HepG2 (cell line): ENCODE measurements around the gene MAN1C1. TPM values are rescaled to one million over a fixed set of nuclear protein-coding genes. Genes with fewer than 3 reads are reported as not detected.
A peak's percentile ranks its signal among the peaks of the same experiment; 100 is the strongest.

ENCODE experiments used
- CEBPG ChIP-seq: IDR thresholded peaks from 2 replicates; pipeline ENCODE4 v1.6.1; 2016
- FIP1L1 ChIP-seq: fragments of 200-400 bp; formaldehyde crosslinking; IDR thresholded peaks from 2 replicates; pipeline ENCODE4 v1.6.1; 2018; ENCODE audit warnings: low read depth, mild to moderate bottlenecking, low read length, moderate library complexity, borderline replicate concordance; ENCODE audit not compliant: insufficient read depth
- NFYC ChIP-seq: IDR thresholded peaks from 2 replicates; pipeline ENCODE4 v1.6.1; 2016; ENCODE audit warnings: missing genetic modification reagents, missing compliant biosample characterization
- SP4 ChIP-seq: sonication (generic); formaldehyde crosslinking; IDR thresholded peaks from 2 replicates; pipeline ENCODE4 v1.8.1; 2023; ENCODE audit warnings: mild to moderate bottlenecking, missing genetic modification reagents
- ZNF10 ChIP-seq: sonication (generic); formaldehyde crosslinking; IDR thresholded peaks from 2 replicates; pipeline ENCODE4 v1.4.0; 2020; ENCODE audit warnings: mild to moderate bottlenecking, low read depth, missing genetic modification reagents, borderline replicate concordance
- ZNF136 ChIP-seq: sonication (generic); formaldehyde crosslinking; IDR thresholded peaks from 2 replicates; pipeline ENCODE4 v1.8.1; 2022; ENCODE audit warnings: low read depth, mild to moderate bottlenecking, moderate library complexity, missing genetic modification reagents
- ZNF749 ChIP-seq: sonication (generic); formaldehyde crosslinking; IDR thresholded peaks from 2 replicates; pipeline ENCODE4 v1.8.0; 2022; ENCODE audit warnings: mild to moderate bottlenecking, missing genetic modification reagents, moderate library complexity, borderline replicate concordance
- ZNF775 ChIP-seq: sonication (generic); formaldehyde crosslinking; IDR thresholded peaks from 2 replicates; pipeline ENCODE4 v1.4.0; 2020; ENCODE audit warnings: missing genetic modification reagents, mild to moderate bottlenecking, moderate library complexity, borderline replicate concordance
- polyA plus RNA-seq, 8 experiments: library from polyadenylated mRNA; depleted of rRNA in 3 of 8; stranded (reverse) in 7 of 8; unstranded in 1 of 8; fragments of >200 nt; fragmentation: Illumina TruSeq in 4 of 8; extraction: Trizol in 4 of 8; gene quantifications; 2 replicates each; pipeline versions ENCODE4 v1.2.1 to v1.2.3, GENCODE V29; 2011 to 2016; ENCODE audit warnings: low read depth in 4 of 8, missing spikeins in 1 of 8, mixed read lengths in 1 of 8; ENCODE audit not compliant: insufficient read depth in 1 of 8
- total RNA-seq, 5 experiments: library from RNA; depleted of rRNA; stranded (reverse); fragments of >200 nt; fragmentation: Illumina TruSeq; extraction: Trizol; gene quantifications; 2 replicates each; pipeline ENCODE4 v1.2.3, GENCODE V29; 2016; ENCODE audit warnings: low read depth in 1 of 5
- TF ChIP-seq, protein P1 (sequence below): sonication (generic); formaldehyde crosslinking; IDR thresholded peaks from 2 replicates; pipeline ENCODE4 v1.9.0; 2021; ENCODE audit warnings: mild to moderate bottlenecking, missing genetic modification reagents
- TF ChIP-seq, protein P2 (sequence below): sonication (generic); formaldehyde crosslinking; IDR thresholded peaks from 2 replicates; pipeline ENCODE4 v1.8.0; 2023; ENCODE audit warnings: mild to moderate bottlenecking, missing genetic modification reagents
- TF ChIP-seq, protein P3 (sequence below): sonication (generic); formaldehyde crosslinking; IDR thresholded peaks from 2 replicates; pipeline ENCODE4 v1.5.1; 2020; ENCODE audit warnings: missing genetic modification reagents, mild to moderate bottlenecking, borderline replicate concordance
- TF ChIP-seq, protein P4 (sequence below): sonication (generic); formaldehyde crosslinking; IDR thresholded peaks from 2 replicates; pipeline ENCODE4 v1.5.0; 2020; ENCODE audit warnings: mild to moderate bottlenecking, low read depth, missing genetic modification reagents, borderline replicate concordance
- TF ChIP-seq, protein P5 (sequence below): sonication (generic); formaldehyde crosslinking; IDR thresholded peaks from 2 replicates; pipeline ENCODE4 v1.4.0; 2020; ENCODE audit warnings: mild to moderate bottlenecking, missing genetic modification reagents
- TF ChIP-seq, protein P6 (sequence below): sonication (generic); formaldehyde crosslinking; IDR thresholded peaks from 2 replicates; pipeline ENCODE4 v1.8.1; 2023; ENCODE audit warnings: mild to moderate bottlenecking, inconsistent platforms, moderate library complexity, missing genetic modification reagents, borderline replicate concordance
- TF ChIP-seq, protein P7 (sequence below): IDR thresholded peaks from 2 replicates; pipeline ENCODE4 v1.6.1; 2016; ENCODE audit warnings: missing biosample characterization, missing genetic modification reagents, low read depth

MAN1C1 gene
- total and polyA plus RNA-seq, 2 of the 13 experiments (the other 11 are each of a cell fraction or from before 2014, with no cell fraction given) = 0.18 to 0.49 TPM

DNA sequence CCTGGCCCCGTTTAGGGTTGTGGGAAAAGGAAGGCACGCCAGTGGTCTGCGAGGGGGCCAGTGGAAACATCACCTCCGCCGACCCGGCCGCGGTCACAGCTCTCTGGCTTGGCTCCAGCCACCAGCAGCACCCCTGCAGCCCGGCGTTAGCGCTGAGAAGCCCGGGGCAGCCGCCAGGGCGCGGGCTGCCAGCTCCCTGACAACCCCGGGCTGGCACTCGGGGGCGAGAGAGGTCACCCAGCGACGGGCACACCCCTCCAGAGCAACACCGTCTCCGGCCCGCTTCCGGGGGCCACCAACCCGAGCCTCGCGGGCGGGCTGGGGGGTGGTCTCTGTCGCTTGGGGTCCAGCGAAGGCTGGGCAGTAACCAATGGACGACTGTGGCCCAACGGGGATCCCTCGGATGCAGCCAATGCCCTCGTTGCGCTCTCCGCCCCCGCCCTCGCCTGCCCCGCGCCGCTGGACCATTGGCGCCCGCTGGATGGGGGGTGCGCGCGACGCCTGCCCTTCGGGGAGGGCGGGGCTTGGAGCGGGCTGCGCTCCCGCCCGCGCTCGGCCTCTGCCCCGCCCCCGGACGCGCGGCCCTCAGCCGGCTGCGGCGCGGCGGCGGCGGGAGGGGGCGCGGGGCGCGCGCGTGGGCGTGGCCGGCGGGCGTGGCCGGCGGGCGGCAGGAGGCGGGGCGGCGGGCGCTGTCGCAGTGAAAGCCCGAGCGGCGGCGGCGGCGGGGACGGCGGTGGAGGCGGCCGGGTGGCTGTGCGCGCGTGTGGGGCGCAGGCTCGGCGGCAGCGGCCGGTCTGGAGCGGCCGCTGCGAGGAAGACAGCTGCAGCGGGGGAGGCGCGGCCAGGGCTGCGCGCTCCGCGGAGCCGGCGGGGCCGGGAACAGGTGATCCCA, at the start of gene MAN1C1 (continued):
- TF ChIP-seq, protein P1, sequence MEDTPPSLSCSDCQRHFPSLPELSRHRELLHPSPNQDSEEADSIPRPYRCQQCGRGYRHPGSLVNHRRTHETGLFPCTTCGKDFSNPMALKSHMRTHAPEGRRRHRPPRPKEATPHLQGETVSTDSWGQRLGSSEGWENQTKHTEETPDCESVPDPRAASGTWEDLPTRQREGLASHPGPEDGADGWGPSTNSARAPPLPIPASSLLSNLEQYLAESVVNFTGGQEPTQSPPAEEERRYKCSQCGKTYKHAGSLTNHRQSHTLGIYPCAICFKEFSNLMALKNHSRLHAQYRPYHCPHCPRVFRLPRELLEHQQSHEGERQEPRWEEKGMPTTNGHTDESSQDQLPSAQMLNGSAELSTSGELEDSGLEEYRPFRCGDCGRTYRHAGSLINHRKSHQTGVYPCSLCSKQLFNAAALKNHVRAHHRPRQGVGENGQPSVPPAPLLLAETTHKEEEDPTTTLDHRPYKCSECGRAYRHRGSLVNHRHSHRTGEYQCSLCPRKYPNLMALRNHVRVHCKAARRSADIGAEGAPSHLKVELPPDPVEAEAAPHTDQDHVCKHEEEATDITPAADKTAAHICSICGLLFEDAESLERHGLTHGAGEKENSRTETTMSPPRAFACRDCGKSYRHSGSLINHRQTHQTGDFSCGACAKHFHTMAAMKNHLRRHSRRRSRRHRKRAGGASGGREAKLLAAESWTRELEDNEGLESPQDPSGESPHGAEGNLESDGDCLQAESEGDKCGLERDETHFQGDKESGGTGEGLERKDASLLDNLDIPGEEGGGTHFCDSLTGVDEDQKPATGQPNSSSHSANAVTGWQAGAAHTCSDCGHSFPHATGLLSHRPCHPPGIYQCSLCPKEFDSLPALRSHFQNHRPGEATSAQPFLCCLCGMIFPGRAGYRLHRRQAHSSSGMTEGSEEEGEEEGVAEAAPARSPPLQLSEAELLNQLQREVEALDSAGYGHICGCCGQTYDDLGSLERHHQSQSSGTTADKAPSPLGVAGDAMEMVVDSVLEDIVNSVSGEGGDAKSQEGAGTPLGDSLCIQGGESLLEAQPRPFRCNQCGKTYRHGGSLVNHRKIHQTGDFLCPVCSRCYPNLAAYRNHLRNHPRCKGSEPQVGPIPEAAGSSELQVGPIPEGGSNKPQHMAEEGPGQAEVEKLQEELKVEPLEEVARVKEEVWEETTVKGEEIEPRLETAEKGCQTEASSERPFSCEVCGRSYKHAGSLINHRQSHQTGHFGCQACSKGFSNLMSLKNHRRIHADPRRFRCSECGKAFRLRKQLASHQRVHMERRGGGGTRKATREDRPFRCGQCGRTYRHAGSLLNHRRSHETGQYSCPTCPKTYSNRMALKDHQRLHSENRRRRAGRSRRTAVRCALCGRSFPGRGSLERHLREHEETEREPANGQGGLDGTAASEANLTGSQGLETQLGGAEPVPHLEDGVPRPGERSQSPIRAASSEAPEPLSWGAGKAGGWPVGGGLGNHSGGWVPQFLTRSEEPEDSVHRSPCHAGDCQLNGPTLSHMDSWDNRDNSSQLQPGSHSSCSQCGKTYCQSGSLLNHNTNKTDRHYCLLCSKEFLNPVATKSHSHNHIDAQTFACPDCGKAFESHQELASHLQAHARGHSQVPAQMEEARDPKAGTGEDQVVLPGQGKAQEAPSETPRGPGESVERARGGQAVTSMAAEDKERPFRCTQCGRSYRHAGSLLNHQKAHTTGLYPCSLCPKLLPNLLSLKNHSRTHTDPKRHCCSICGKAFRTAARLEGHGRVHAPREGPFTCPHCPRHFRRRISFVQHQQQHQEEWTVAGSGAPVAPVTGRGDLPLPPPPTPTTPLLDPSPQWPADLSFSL (CRISPR knock-in tag) = no peak
- TF ChIP-seq ZNF10 (CRISPR knock-in tag) (no peak), ZNF749 (CRISPR knock-in tag) (no peak), ZNF775 (CRISPR knock-in tag) (no peak), FIP1L1 (no peak), CEBPG (no peak), ZNF136 (CRISPR knock-in tag) (no peak), SP4 (peak; percentile 77; the same call in 1 of the 2 replicates), NFYC (peak; percentile 70)
- TF ChIP-seq, protein P2, sequence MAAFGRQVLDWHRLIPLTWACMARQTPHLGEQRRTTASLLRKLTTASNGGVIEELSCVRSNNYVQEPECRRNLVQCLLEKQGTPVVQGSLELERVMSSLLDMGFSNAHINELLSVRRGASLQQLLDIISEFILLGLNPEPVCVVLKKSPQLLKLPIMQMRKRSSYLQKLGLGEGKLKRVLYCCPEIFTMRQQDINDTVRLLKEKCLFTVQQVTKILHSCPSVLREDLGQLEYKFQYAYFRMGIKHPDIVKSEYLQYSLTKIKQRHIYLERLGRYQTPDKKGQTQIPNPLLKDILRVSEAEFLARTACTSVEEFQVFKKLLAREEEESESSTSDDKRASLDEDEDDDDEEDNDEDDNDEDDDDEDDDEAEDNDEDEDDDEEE (CRISPR knock-in tag) = no peak
- TF ChIP-seq, protein P3, sequence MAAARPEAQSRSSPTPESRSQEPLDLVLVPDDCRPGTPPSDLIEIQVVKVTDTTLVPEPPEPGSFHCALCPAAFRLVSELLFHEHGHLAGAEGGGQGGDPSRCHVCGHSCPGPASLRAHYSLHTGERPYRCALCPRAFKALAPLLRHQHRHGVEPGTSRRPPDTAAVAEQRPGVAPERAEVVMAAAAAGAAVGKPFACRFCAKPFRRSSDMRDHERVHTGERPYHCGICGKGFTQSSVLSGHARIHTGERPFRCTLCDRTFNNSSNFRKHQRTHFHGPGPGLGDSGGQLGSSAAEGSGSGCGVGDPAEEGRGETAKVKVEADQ (CRISPR knock-in tag) = no peak
- TF ChIP-seq, protein P4, sequence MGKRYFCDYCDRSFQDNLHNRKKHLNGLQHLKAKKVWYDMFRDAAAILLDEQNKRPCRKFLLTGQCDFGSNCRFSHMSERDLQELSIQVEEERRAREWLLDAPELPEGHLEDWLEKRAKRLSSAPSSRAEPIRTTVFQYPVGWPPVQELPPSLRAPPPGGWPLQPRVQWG = no peak
- TF ChIP-seq, protein P5, sequence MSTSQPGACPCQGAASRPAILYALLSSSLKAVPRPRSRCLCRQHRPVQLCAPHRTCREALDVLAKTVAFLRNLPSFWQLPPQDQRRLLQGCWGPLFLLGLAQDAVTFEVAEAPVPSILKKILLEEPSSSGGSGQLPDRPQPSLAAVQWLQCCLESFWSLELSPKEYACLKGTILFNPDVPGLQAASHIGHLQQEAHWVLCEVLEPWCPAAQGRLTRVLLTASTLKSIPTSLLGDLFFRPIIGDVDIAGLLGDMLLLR (CRISPR knock-in tag) = no peak
- TF ChIP-seq, protein P6, sequence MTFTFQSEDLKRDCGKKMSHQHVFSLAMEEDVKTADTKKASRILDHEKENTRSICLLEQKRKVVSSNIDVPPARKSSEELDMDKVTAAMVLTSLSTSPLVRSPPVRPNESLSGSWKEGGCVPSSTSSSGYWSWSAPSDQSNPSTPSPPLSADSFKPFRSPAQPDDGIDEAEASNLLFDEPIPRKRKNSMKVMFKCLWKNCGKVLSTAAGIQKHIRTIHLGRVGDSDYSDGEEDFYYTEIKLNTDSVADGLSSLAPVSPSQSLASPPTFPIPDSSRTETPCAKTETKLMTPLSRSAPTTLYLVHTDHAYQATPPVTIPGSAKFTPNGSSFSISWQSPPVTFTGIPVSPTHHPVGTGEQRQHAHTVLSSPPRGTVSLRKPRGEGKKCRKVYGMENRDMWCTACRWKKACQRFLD (CRISPR knock-in tag) = no peak
- TF ChIP-seq, protein P7, sequence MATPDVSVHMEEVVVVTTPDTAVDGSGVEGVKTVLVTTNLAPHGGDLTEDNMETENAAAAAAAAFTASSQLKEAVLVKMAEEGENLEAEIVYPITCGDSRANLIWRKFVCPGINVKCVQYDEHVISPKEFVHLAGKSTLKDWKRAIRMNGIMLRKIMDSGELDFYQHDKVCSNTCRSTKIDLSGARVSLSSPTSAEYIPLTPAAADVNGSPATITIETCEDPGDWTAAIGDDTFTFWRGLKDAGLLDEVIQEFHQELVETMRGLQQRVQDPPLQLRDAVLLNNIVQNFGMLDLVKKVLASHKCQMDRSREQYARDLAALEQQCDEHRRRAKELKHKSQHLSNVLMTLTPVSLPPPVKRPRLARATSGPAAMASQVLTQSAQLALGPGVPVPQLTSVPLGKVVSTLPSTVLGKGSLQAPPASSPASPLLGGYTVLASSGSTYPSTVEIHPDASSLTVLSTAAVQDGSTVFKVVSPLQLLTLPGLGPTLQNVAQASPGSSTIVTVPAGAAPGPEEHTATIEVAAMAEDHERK (CRISPR knock-in tag) = no peak
